ENCODE data around the gene GPC6.

Gene GPC6

GRCh38 chr13:94318418-94318817, 1091.8 kb downstream of the GPC6 start:
- H3K4me3 Mint-ChIP-seq, result no peak overlapping the region
- peaks cover 3% of the 10 kb centered on the region for H3K27me3 Mint-ChIP-seq (ENCODE audit: low read depth, poor library complexity)
- no peak for DNase-seq
- peaks cover 4% of the 10 kb centered on the region for H3K9me3 Mint-ChIP-seq
- TF ChIP-seq CTCF (IDR thresholded peaks at IDR 0.05), result no peak
- H3K36me3 Mint-ChIP-seq (ENCODE audit: low read depth), result peaks cover 24% of the 10 kb centered on the region
- no peak overlapping the region for H3K27ac Mint-ChIP-seq
- peaks cover 11% of the 10 kb centered on the region for H3K4me1 Mint-ChIP-seq

GRCh38 chr13:94319501-94319900, 1092.9 kb downstream of the GPC6 start:
- DNase-seq, result no peak
- Mint-ChIP-seq H3K4me3 (no peak overlapping the region), H3K9me3 (peaks cover 4% of the 10 kb centered on the region), H3K36me3 (ENCODE audit: low read depth) (peaks cover 24% of the 10 kb centered on the region), H3K27me3 (ENCODE audit: low read depth, poor library complexity) (peaks cover 3% of the 10 kb centered on the region), H3K27ac (no peak overlapping the region), H3K4me1 (peaks cover 15% of the 10 kb centered on the region)
- no peak for TF ChIP-seq CTCF (IDR thresholded peaks at IDR 0.05)

GRCh38 chr13:94322925-94323763, 1096.5 kb downstream of the GPC6 start:
- peaks cover 8% of the 10 kb centered on the region for H3K9me3 Mint-ChIP-seq
- TF ChIP-seq CTCF (IDR thresholded peaks at IDR 0.05), result no peak

GRCh38 chr13:94323764-94324758, 1097.5 kb downstream of the GPC6 start:
- no peak for DNase-seq
- Mint-ChIP-seq H3K36me3 (ENCODE audit: low read depth) (peaks cover 13% of the 10 kb centered on the region), H3K4me1 (peaks cover 58% of the 10 kb centered on the region), H3K4me3 (no peak overlapping the region), H3K27me3 (ENCODE audit: low read depth, poor library complexity) (peaks cover 3% of the 10 kb centered on the region), H3K27ac (peak overlapping the region; percentile 90), H3K9me3 (peaks cover 8% of the 10 kb centered on the region)
- no peak for TF ChIP-seq CTCF (IDR thresholded peaks at IDR 0.05)

More at GRCh38 chr13:94322925-94323763, 1096.5 kb downstream of the GPC6 start:
- no peak overlapping the region for H3K4me3 Mint-ChIP-seq
- peaks cover 3% of the 10 kb centered on the region for H3K27me3 Mint-ChIP-seq (ENCODE audit: low read depth, poor library complexity)
- H3K4me1 Mint-ChIP-seq, result peaks cover 49% of the 10 kb centered on the region
- no peak overlapping the region for H3K27ac Mint-ChIP-seq
- DNase-seq, result no peak
- peaks cover 13% of the 10 kb centered on the region for H3K36me3 Mint-ChIP-seq (ENCODE audit: low read depth)

GRCh38 chr13:94324767-94325540, 1098.3 kb downstream of the GPC6 start:
- H3K9me3 Mint-ChIP-seq, result peaks cover 8% of the 10 kb centered on the region
- peak overlapping the region; percentile 90 for H3K27ac Mint-ChIP-seq

More at GRCh38 chr13:94324767-94325540, 1098.3 kb downstream of the GPC6 start:
- no peak for TF ChIP-seq CTCF (IDR thresholded peaks at IDR 0.05)
- no peak for DNase-seq
- H3K4me1 Mint-ChIP-seq, result peaks cover 67% of the 10 kb centered on the region
- peaks cover 3% of the 10 kb centered on the region for H3K27me3 Mint-ChIP-seq (ENCODE audit: low read depth, poor library complexity)
- H3K36me3 Mint-ChIP-seq (ENCODE audit: low read depth), result peaks cover 15% of the 10 kb centered on the region
- no peak overlapping the region for H3K4me3 Mint-ChIP-seq

Data from nephron progenitor cell (in vitro differentiated cells).